ENCODE data around the gene NACC1.

- TF ChIP-seq ZBTB21 (tag by site-specific recombination; IDR thresholded peaks at IDR 0.05) = no peak
- TF ChIP-seq, protein P1, sequence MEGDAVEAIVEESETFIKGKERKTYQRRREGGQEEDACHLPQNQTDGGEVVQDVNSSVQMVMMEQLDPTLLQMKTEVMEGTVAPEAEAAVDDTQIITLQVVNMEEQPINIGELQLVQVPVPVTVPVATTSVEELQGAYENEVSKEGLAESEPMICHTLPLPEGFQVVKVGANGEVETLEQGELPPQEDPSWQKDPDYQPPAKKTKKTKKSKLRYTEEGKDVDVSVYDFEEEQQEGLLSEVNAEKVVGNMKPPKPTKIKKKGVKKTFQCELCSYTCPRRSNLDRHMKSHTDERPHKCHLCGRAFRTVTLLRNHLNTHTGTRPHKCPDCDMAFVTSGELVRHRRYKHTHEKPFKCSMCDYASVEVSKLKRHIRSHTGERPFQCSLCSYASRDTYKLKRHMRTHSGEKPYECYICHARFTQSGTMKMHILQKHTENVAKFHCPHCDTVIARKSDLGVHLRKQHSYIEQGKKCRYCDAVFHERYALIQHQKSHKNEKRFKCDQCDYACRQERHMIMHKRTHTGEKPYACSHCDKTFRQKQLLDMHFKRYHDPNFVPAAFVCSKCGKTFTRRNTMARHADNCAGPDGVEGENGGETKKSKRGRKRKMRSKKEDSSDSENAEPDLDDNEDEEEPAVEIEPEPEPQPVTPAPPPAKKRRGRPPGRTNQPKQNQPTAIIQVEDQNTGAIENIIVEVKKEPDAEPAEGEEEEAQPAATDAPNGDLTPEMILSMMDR (tag by site-specific recombination; IDR thresholded peaks at IDR 0.05) = no peak
- no peak for TF ChIP-seq PRDM10 (tag by site-specific recombination; IDR thresholded peaks at IDR 0.05)
- TF ChIP-seq ZNF600 (tag by site-specific recombination; IDR thresholded peaks at IDR 0.05) = no peak
- TF ChIP-seq ZNF114 (tag by site-specific recombination; IDR thresholded peaks at IDR 0.05) = no peak
- TF ChIP-seq ZNF501 (tag by site-specific recombination; IDR thresholded peaks at IDR 0.05) = no peak
- TF ChIP-seq ZNF274 (IDR thresholded peaks at IDR 0.05; ENCODE audit: low read length) = no peak
- no peak for TF ChIP-seq ZNF274 (tag by site-specific recombination; IDR thresholded peaks at IDR 0.05; ENCODE audit: borderline replicate concordance)
- TF ChIP-seq ZFP69B (tag by site-specific recombination; IDR thresholded peaks at IDR 0.05) = no peak
- TF ChIP-seq ZNF76 (tag by site-specific recombination; IDR thresholded peaks at IDR 0.05; ENCODE audit: borderline replicate concordance, low read depth) = no peak
- TF ChIP-seq ATF2 (tag by site-specific recombination; IDR thresholded peaks at IDR 0.05; ENCODE audit: low read depth) = no peak
- TF ChIP-seq ZNF843 (tag by site-specific recombination; IDR thresholded peaks at IDR 0.05) = no peak
Measured at GRCh38 chr19:13133241-13133870, 15.3 kb downstream of the NACC1 start.
